ENCODE data around the gene RHO. TPM values are rescaled to one million over a fixed set of nuclear protein-coding genes. Genes with fewer than 3 reads are reported as not detected.

The RHO gene
- total and polyA plus RNA-seq, 2 donors (not counting 3 experiments of a cell fraction or from before 2014, with no cell fraction given), result not detected

DNA sequence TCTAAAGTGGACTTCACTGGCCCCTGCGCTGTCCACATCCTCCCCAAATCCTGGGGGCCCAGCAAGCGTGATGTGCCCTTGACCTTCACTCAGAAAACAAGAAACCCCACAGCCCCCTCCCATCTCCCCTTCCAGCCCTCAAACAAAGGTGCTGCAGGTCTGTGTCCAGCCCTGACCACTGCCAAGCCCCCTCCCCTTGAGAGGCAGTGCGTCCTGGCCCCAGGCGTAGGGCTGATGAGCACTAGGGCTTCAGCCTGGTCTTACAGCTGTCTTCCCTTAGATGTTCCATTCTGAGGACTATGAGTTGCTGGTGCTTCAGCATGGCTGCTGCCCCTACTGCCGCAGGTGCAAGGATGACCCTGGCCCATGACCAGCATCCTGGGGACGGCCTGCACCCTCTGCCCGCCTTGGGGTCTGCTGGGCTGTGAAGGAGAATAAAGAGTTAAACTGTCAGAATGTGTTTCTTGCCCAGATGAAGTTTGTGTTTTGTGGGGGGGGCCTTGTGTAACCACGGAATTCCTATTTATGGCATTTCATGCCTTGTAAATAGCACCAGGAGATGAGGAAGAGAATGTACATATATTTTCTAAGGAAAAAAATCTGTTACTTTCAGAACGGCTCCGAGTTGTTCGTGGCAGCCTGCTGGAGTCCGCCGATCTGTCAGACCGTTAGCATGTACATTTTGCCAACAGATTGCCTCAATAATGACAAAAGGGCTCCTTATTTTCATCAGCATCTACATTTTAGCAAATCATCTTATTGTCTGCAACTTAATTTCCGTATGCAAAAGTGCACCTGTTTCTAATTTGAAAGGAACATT lies 8.3 kb upstream of the RHO start:
- ChIA-PET CTCF (interaction anchor here (1.4 kb wide), 1 partner anchor 15 kb away, joined by 6 read pairs; no protein-coding TSS in a partner anchor), POLR2A (no interaction called here)
- Histone ChIP-seq H2AFZ (ENCODE audit: low read depth, low read length) (no peak overlapping the region), H3K4me1 (ENCODE audit: control insufficient read depth, extremely low read depth, insufficient read depth, low read length) (no peaks in the 10 kb centered on the region), H3K79me2 (ENCODE audit: control insufficient read depth, insufficient read depth, low read length) (no peaks in the 10 kb centered on the region), H3K4me2 (ENCODE audit: insufficient read depth, low read length) (no peak overlapping the region), H3K27me3 (ENCODE audit: control insufficient read depth in 2 of 2, insufficient read depth in 2 of 2, low read length in 2 of 2) (no peaks in the 10 kb centered on the region), H3K9me1 (replicated peaks; ENCODE audit: control insufficient read depth, extremely low read depth, insufficient read depth, low read length) (no peaks in the 10 kb centered on the region), H3K36me3 (ENCODE audit: control insufficient read depth in 2 of 2, extremely low read depth in 1 of 2, insufficient read depth in 2 of 2, low read length in 2 of 2) (peaks cover 0 to 10% of the 10 kb centered on the region in 2 experiments), H3K9ac (replicated peaks; ENCODE audit: extremely low read depth, insufficient read depth, low read length) (no peak overlapping the region), H3K27ac (ENCODE audit: insufficient read depth, low read depth, low read length) (no peak overlapping the region), H4K20me1 (replicated peaks; ENCODE audit: control insufficient read depth, extremely low read depth, insufficient read depth, low read length) (no peaks in the 10 kb centered on the region), H3K9me3 (replicated peaks; ENCODE audit: control insufficient read depth, insufficient read depth, low read length) (no peaks in the 10 kb centered on the region), H3K4me3 (replicated peaks in 1 of 3; ENCODE audit: insufficient read depth in 1 of 3, low read depth in 1 of 3, low read length in 3 of 3) (no peak overlapping the region)
- intact Hi-C loops (cut with micrococcal nuclease), result no loop called here
- BruUV-seq (replicated peaks), result no TSS peak
- dilution Hi-C loops (cut with MboI; ENCODE audit: extremely low pct_ligation_motif_present, low sequenced_read_pairs), result no loop called here
- TF ChIP-seq POLR2A (IDR thresholded peaks at IDR 0.05; ENCODE audit: low read depth, low read length) (no peak), GATA2 (IDR thresholded peaks at IDR 0.05; ENCODE audit: insufficient read depth, insufficient read length, low read depth, low read length) (no peak), POLR2AphosphoS5 (IDR thresholded peaks at IDR 0.05; ENCODE audit: insufficient read depth, low read depth, low read length) (no peak), EZH2 (IDR thresholded peaks at IDR 0.05; ENCODE audit: borderline replicate concordance, low read depth, low read length, severe bottlenecking) (no peak), CTCF (IDR thresholded peaks at IDR 0.05; ENCODE audit: extremely low read depth in 1 of 2, insufficient read depth in 1 of 2, low read depth in 1 of 2, low read length in 2 of 2) (no peak), MYC (IDR thresholded peaks at IDR 0.05; ENCODE audit: low read depth, low read length) (no peak), FOS (IDR thresholded peaks at IDR 0.05; ENCODE audit: borderline replicate concordance, insufficient read depth, low read length) (no peak), JUN (IDR thresholded peaks at IDR 0.05; ENCODE audit: borderline replicate concordance, insufficient read depth, insufficient read length, low read depth) (no peak)
- TF ChIP-seq, protein P1, sequence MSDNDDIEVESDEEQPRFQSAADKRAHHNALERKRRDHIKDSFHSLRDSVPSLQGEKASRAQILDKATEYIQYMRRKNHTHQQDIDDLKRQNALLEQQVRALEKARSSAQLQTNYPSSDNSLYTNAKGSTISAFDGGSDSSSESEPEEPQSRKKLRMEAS (IDR thresholded peaks at IDR 0.05; ENCODE audit: insufficient read depth, insufficient read length), result no peak
- FAIRE-seq (no peak), DNase-seq (ENCODE audit: low read depth, low spot score) (no peak)

Measured in endothelial cell of umbilical vein (primary cell).